GM23338 (cell line): ENCODE measurements around the gene KANK4.

Experiments
- CREB1 ChIP-seq: fragments of 250-450 bp; sonication (Bioruptor Pico); IDR thresholded peaks from 2 replicates; pipeline ENCODE4 v1.5.0; 2020; ENCODE audit warnings: low read depth, mild to moderate bottlenecking, moderate library complexity
- CTCF ChIP-seq, 2 experiments: fragments of 200-600 bp in 1 of 2; sonication (generic) in 1 of 2; conservative IDR thresholded peaks; 2 replicates each; pipeline versions ENCODE4 v1.5.1 to v1.6.1; 2016 to 2017; ENCODE audit warnings: antibody characterized with exemption in 2 of 2, low read depth in 2 of 2, mild to moderate bottlenecking in 2 of 2, moderate library complexity in 1 of 2
- ETS1 ChIP-seq: IDR thresholded peaks from 2 replicates; pipeline ENCODE4 v1.6.1; 2016; ENCODE audit warnings: antibody characterized with exemption
- EZH2 ChIP-seq: fragments of 200-600 bp; sonication (generic); IDR thresholded peaks from one replicate; pipeline ENCODE4 v1.8.0; 2017; ENCODE audit warnings: antibody characterized with exemption, mild to moderate bottlenecking, low read depth; ENCODE audit not compliant: unreplicated experiment
- EZH2phosphoT487 ChIP-seq: fragments of 200-600 bp; sonication (generic); IDR thresholded peaks from one replicate; pipeline ENCODE4 v1.8.1; 2018; ENCODE audit warnings: antibody characterized with exemption; ENCODE audit not compliant: unreplicated experiment
- JUNB ChIP-seq: IDR thresholded peaks from one replicate; pipeline ENCODE4 v1.6.1; 2016; ENCODE audit warnings: antibody characterized with exemption; ENCODE audit not compliant: unreplicated experiment
- NANOG ChIP-seq: IDR thresholded peaks from 2 replicates; pipeline ENCODE4 v1.6.1; 2016; ENCODE audit warnings: antibody characterized with exemption, borderline replicate concordance
- REST ChIP-seq: IDR thresholded peaks from one replicate; pipeline ENCODE4 v1.6.1; 2018; ENCODE audit warnings: antibody characterized with exemption; ENCODE audit not compliant: unreplicated experiment
- ZNF114 ChIP-seq: fragments of 250-450 bp; sonication (Bioruptor Pico); IDR thresholded peaks from 2 replicates; pipeline ENCODE4 v1.5.0; 2020; ENCODE audit warnings: mild to moderate bottlenecking, moderate library complexity

- TF ChIP-seq CTCF (conservative IDR thresholded peaks at IDR 0.05; ENCODE audit: low read depth in 2 of 2) (no peak), EZH2phosphoT487 (no peak), REST (no peak), ETS1 (no peak), JUNB (no peak), EZH2 (no peak), CREB1 (no peak), NANOG (no peak), ZNF114 (CRISPR knock-in tag) (no peak)
Measured at GRCh38 chr1:62208087-62208486, 111.1 kb downstream of the KANK4 start.
